GM21515 (cell line): Measurements from ENCODE around the gene MRPL10.

ENCODE experiments used
- ATAC-seq: cut with Tn5 transposase; IDR thresholded peaks from one replicate; pipeline ENCODE4 v1.9.1; 2021; ENCODE audit not compliant: unreplicated experiment

MRPL10 gene

GRCh38 chr17:47840001-47840741 is 8.8 kb upstream of the MRPL10 start:
- no peak for ATAC-seq

DNA sequence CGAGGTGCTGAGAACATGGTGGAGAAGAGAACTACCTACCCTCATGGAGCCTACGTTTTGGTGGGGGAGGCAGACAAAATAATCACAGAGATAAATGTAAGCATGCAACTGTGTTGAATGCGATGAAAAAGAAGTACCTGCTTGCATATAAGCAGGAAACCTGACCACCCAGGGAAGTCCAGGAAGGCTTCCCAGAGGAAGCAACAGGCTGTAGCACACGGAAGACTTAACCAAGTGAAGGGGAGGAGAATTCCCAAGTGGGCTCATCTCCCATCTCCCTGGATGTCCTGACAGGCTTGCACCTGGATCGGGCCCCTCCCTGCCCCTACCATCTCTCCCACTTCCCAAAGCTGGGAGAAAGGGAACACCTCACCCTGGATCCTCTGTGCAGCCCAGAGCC is 7.7 kb upstream of the MRPL10 start:
- no peak for ATAC-seq

DNA sequence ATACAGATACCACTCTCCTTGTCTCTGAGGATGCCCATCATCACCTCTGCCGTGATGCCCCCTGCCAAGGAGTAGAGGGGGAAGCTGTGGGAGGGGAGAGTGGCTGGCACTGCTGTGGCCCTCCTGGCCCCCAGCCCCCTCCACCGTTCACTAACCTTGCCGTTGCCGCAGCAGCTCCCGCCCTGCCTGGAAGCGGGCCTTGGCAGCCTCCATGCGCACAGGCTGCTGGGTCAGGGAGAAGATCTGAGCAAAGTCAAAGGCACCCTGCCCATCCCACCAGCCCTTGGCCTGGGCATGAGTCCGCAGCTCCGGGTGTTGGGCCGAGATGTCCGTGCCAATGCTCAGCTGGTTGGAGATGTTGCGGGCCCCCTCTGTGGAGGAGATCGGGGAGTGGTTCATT is 7.3 kb upstream of the MRPL10 start:
- ATAC-seq = no peak

DNA sequence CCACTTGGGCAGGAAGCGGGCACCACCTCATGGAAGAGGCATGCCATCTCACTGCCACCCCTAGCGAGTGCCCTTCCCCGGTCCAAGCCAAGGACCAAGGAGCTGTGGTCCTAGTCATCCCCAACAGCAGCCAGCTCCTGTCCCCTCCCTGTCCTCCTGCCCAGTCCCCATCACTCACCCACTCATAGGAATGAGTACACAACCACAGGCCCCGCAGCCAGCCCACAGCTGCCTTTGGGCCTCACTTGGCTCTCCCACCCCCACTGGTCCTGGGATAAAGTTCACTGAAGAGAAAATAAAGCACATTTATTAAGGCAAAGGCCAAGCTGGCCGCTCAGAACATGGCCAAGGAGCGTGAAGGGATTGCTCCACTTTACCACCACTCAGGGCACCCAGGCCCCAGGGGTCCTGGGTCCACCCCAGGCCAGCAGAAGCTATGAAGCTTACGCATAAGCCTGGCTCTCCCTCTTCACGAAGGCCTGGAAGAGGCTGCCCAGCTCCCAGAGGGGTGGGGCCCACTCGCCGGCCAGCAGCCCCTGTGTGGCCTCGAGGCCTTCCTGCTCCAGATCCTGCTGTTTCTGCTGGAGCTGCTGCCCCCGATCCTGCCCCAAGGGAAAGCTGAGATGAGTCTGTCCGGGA is 6.2 kb upstream of the MRPL10 start:
- no peak for ATAC-seq

DNA sequence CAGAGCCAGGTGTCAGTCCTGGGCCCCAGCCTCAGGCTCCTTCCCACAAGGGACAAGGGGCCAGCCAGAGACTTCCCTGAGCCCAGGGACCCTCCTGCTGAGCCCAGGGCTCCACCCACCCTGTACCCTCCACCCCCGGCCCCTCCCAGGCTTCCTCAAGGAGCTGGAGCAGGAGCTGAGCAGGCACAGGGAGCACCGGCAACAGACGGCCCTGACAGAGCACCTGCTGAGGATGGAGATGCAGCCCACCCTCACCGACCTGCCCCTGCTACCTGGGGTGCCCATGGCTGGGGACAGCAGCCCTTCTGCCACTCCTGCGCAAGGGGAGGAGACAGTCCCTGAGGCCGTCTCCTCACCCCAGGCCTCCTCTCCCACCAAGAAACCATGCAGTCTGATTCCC is 5.3 kb upstream of the MRPL10 start:
- ATAC-seq = no peak

GRCh38 chr17:47834756-47835155 is 3.4 kb upstream of the MRPL10 start:
- no peak for ATAC-seq

DNA sequence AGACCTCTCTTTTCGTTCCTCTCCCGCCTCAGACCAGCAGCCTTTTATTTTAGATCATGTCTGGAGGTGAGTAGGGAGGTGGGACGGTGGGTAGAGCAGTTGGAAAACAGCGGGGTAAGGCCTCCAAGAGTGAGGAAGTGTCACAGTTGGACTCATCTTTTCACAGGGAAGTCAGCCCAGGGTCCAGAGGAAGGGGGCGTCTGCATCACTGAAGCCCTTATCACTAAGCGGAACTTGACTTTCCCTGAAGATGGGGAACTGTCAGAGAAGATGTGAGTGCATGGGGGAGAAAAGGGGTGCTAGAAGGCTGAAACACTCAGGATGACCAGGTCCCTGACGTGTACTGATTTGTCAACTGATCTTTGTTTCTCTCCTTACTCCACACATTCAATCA is 590 bp upstream of the MRPL10 start:
- ATAC-seq = peak; percentile 14

GRCh38 chr17:47830396-47831002 is 842 bp downstream of the MRPL10 start:
- no peak for ATAC-seq

- no peak for ATAC-seq
These were observed 1.5 kb downstream of the MRPL10 start for GRCh38 chr17:47829870-47830269.

DNA sequence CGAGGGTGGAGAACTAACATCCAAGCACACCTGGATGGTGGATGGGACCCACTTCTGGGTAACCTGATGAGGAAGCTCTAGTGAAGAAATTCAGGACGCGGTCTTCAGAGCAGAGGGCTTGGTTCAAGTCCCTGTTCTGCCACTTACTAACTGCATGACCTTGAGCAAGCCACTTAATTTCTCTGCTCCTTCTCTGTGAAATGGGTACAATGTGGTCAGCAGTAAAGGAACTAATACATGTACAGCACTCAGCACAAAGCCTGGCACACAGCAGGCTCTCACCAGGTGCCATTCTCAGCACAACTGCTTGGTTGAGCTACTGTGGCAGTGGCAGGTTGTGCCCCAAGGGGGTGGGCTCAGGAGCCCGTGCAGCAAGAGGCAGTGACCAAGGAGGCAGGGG is 7.8 kb downstream of the MRPL10 start:
- no peak for ATAC-seq

- no peak for ATAC-seq
These were observed 8.6 kb downstream of the MRPL10 start for GRCh38 chr17:47822785-47823184.

DNA sequence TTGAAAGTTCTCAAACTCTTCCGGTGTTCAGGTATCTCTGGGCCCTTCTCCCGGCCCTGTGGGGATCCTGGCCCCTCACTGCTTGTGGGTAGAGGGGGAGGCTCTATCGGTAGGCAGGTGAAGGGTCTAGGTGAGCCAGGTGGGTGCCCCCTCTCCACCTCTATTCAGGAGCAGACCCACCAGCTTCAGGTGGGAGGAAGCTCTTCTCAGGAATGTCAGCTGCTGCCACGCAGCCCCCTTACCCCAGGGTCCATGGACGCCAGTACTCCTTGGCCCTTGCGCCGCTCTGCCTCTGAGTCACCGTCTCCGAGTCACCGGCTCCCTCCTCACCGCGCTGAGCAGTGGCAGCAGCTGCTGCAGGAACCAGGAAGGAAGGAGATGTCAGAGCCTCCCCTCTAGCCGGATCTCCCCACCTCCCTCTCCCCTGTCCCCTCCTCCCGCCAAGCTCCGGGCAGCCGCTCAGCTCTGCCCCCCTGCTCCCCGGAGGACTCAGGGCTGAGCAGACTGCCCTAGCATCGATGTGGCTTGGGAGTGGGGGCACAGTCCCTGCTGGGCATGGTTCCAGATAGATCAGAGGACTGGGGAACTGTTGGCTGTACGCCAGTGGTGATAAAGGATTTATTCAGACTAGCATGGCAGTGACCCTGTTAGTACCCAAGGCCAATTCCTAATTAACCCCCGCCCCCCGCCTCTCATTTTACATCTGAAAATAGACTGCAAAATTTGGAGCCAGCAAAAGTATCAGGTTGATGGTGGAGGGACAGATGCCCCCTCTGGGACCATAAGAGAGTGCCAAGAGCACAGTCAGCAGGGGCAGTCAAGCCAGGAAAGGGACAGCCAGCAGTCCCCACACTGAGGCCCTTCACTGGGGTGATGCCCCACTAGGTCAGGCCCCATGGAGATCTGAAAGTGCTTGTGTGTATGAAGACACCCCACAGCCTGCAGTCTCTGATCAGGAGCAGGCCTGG is 9.6 kb downstream of the MRPL10 start, which contains the start of gene OSBPL7:
OSBPL7 (minus strand) TSS at position 371 of the 968 bp plus-strand sequence. CDS start 1,516 bp downstream, outside the sequence.
- peak; percentile 66 for ATAC-seq

DNA sequence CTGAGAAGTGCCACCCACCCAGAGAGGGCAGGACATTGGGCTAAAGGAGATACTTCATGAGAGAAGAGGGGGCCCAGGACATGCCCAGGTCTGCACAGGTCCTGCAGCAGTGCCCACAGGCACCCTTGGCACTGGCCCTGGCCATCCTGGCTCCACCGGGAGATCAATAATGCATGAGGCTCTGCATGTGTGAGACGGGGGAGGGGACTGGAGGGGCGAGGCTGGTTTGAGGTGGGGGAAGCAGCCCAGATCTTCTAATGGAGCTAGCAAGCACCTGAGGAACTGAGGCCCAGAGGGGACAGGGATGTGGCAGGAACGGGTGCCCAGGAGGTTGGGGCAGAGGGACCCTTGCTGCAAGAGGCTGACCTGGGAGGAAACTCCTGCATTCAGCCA is 10.3 kb downstream of the MRPL10 start:
- no peak for ATAC-seq

DNA sequence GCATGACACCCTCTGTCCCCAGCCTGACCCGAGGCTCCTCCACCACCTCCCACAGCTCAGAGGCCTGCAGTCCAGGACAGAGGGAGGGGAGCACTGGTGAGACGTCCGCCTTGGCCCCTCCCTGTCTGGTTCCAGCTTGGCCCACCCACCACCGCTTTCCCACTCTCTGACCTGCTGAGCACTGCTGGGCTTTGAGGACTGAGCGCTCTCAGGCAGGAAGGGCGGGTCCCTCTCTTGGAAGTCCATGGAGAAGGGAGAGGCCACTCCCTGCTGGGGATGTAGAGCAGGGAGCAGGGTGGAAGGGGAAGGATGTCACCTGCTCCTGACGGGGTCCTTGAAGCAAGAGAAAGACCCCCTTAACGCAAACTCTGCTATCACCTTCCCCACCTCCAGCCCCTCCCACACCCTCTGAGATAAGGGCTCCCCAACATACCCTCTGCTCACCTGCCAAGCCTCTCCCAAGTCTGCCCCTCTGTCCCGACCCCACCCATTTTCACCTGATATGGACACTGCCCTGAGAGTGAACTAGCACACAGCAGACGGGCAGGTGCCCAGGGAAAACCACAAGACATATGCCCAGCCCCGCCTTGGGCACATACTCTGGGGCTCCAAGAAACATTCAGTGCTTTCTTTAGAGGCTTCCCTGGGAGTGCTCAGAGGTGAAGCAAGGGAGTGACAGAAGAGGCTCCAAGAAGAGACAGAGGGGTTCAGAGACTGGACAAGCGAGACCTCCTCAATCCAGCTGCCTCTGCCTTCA is 11.1 kb downstream of the MRPL10 start:
- ATAC-seq = no peak

DNA sequence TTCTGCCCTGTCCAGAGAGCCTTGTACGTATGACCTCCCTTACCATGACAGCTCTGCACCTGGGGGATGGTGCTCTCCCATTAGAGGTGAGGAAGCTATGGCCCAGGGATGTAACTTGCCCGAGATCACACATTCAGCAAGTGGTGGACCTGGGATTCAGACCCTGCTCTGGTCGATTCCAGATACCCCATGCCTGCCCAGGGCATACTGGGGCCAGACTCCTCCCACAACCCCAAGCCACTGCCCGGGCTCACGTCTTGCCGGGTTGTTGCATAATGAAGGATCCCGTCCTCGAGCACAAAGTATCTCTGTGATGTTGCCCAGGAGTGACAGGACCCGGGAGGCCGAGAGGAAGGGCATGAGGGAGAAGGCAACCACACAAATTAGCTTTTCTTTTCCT is 11.9 kb downstream of the MRPL10 start:
- ATAC-seq = no peak

DNA sequence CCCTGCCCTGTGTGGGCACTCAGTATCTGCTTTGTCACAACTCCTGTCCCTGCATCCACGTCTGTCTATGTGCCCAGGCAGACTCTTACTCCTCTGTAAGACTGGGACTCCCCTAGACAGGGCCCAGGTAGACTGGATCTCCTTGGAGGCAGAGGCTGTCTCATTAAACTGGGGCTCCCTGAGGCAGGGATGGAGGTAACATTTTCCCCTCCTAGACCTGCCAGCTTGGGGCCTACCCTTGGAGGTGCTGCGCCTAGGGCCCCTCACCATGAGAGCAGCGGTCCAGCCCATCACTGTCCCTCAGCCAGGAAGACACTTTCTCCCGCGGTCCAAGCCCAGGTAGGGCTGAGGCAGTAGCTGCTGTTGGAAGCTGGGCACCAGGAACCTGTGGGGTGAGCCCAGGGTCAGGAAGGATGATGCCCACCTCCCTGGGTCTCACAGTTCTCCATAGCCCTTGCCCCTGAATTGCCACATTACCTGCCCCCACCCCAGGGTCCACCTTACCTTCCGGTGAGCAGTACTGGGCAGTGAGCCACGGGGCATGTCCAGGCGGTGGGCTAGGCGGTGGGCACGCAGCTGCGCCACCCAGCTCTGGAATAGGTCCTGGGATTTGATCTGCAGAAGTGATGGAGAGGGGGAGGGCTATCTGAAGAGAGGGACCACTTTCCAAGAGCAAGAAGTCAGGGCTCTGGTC is 13.2 kb downstream of the MRPL10 start:
- ATAC-seq = no peak

DNA sequence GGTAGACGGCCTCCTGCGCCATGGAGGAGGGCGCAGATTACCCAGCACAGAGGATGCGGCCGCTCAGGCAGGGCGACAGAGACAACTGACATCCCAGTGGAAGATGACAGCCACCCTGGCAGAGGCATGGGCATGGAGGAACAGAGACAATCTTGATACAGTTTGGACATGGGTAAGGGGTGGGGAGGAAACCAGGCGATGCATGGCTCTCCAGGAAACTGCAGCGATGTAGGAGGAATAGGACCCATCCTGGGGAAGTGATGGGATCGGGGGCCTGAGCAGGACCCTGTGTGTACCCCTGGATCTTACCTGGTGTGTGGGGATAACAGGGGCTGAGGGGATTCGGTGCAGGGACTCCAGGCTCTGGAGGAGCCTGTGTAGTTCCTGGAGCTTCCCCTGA is 14.4 kb downstream of the MRPL10 start:
- no peak for ATAC-seq

GRCh38 chr17:47816111-47816735 is 15.1 kb downstream of the MRPL10 start:
- ATAC-seq = no peak
